ENCODE results near the gene SPEN. TPM values are rescaled to one million over a fixed set of nuclear protein-coding genes. Genes with fewer than 3 reads are reported as not detected.

Gene SPEN
- total and polyA plus RNA-seq, 9 of the 15 experiments (the other 6 are each of a cell fraction or from before 2014, with no cell fraction given) = 5.7 to 87.5 (median 27.2) TPM

DNA sequence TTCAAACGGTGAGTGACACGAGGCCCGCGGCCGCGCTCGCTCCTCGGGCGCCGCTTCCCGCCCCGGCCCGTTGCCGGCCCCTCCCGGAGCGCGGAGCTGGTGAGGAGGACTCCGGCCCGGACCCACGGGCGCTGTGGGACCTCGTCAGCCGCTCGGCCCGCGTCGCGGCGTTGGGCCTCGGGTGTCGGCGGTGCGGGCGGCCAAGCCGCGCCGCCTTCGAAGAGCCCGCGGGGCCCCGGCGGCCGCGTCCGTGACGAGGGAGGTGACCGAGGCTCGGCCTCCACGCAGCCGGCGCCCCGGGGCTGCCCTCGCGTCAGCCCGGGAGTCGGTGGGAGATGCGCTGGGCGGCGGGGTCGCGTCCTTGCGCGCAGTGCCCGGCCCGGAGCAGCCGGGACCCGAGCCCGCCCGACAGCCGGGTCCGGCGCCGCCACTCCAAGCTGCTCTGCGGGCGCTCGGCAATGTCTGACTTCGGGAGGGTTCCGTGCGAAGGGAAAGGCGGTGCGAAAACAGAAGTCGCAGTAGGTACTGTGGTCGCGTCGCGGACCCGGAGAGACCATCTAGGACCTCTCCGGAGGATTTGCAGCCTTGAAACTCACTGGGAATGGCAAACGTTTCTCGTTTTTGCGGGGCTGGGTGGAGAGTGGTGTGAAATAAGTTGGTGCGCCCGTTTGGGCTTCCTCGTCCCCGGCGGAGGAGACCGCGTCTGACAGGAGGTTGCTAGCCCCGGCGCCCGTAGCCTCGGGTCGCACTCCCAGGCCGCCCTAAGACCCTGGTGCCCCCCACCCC lies 829 bp downstream of the SPEN start (continued):
- TF ChIP-seq, protein P1, sequence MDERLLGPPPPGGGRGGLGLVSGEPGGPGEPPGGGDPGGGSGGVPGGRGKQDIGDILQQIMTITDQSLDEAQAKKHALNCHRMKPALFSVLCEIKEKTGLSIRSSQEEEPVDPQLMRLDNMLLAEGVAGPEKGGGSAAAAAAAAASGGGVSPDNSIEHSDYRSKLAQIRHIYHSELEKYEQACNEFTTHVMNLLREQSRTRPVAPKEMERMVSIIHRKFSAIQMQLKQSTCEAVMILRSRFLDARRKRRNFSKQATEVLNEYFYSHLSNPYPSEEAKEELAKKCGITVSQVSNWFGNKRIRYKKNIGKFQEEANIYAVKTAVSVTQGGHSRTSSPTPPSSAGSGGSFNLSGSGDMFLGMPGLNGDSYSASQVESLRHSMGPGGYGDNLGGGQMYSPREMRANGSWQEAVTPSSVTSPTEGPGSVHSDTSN (CRISPR knock-in tag; IDR thresholded peaks at IDR 0.05; ENCODE audit: low read depth) = no peak
- TF ChIP-seq, protein P1 (tag; conservative IDR thresholded peaks at IDR 0.05; ENCODE audit: low read depth) = no peak
- TF ChIP-seq ZNF740 (CRISPR knock-in tag; IDR thresholded peaks at IDR 0.05) = no peak
- TF ChIP-seq ZNF740 (tag; IDR thresholded peaks at IDR 0.05) = peak in 1 of 2 experiments; percentile 52; a peak in 1 of 4 replicates
- TF ChIP-seq TCF3 (CRISPR knock-in tag; IDR thresholded peaks at IDR 0.05) = no peak
- TF ChIP-seq, protein P2, sequence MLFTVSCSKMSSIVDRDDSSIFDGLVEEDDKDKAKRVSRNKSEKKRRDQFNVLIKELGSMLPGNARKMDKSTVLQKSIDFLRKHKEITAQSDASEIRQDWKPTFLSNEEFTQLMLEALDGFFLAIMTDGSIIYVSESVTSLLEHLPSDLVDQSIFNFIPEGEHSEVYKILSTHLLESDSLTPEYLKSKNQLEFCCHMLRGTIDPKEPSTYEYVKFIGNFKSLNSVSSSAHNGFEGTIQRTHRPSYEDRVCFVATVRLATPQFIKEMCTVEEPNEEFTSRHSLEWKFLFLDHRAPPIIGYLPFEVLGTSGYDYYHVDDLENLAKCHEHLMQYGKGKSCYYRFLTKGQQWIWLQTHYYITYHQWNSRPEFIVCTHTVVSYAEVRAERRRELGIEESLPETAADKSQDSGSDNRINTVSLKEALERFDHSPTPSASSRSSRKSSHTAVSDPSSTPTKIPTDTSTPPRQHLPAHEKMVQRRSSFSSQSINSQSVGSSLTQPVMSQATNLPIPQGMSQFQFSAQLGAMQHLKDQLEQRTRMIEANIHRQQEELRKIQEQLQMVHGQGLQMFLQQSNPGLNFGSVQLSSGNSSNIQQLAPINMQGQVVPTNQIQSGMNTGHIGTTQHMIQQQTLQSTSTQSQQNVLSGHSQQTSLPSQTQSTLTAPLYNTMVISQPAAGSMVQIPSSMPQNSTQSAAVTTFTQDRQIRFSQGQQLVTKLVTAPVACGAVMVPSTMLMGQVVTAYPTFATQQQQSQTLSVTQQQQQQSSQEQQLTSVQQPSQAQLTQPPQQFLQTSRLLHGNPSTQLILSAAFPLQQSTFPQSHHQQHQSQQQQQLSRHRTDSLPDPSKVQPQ (CRISPR knock-in tag; IDR thresholded peaks at IDR 0.05; ENCODE audit: borderline replicate concordance) = no peak
- TF ChIP-seq CREM (IDR thresholded peaks at IDR 0.05; ENCODE audit: low read depth) = no peak
- TF ChIP-seq E2F3 (CRISPR knock-in tag; IDR thresholded peaks at IDR 0.05) = 0 out of 2 replicates have a peak, but pooled peaks have one; percentile 22
- TF ChIP-seq, protein P3, sequence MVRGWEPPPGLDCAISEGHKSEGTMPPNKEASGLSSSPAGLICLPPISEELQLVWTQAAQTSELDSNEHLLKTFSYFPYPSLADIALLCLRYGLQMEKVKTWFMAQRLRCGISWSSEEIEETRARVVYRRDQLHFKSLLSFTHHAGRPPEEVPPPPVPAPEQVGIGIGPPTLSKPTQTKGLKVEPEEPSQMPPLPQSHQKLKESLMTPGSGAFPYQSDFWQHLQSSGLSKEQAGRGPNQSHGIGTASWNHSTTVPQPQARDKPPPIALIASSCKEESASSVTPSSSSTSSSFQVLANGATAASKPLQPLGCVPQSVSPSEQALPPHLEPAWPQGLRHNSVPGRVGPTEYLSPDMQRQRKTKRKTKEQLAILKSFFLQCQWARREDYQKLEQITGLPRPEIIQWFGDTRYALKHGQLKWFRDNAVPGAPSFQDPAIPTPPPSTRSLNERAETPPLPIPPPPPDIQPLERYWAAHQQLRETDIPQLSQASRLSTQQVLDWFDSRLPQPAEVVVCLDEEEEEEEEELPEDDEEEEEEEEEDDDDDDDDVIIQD (CRISPR knock-in tag; IDR thresholded peaks at IDR 0.05) = no peak
- TF ChIP-seq SIRT6 (IDR thresholded peaks at IDR 0.05; ENCODE audit: low read depth, low read length) = no peak
- TF ChIP-seq SAP30 (IDR thresholded peaks at IDR 0.05; ENCODE audit: borderline replicate concordance, insufficient read depth, low read depth, low read length, poor library complexity, severe bottlenecking) = no peak
- TF ChIP-seq, protein P4, sequence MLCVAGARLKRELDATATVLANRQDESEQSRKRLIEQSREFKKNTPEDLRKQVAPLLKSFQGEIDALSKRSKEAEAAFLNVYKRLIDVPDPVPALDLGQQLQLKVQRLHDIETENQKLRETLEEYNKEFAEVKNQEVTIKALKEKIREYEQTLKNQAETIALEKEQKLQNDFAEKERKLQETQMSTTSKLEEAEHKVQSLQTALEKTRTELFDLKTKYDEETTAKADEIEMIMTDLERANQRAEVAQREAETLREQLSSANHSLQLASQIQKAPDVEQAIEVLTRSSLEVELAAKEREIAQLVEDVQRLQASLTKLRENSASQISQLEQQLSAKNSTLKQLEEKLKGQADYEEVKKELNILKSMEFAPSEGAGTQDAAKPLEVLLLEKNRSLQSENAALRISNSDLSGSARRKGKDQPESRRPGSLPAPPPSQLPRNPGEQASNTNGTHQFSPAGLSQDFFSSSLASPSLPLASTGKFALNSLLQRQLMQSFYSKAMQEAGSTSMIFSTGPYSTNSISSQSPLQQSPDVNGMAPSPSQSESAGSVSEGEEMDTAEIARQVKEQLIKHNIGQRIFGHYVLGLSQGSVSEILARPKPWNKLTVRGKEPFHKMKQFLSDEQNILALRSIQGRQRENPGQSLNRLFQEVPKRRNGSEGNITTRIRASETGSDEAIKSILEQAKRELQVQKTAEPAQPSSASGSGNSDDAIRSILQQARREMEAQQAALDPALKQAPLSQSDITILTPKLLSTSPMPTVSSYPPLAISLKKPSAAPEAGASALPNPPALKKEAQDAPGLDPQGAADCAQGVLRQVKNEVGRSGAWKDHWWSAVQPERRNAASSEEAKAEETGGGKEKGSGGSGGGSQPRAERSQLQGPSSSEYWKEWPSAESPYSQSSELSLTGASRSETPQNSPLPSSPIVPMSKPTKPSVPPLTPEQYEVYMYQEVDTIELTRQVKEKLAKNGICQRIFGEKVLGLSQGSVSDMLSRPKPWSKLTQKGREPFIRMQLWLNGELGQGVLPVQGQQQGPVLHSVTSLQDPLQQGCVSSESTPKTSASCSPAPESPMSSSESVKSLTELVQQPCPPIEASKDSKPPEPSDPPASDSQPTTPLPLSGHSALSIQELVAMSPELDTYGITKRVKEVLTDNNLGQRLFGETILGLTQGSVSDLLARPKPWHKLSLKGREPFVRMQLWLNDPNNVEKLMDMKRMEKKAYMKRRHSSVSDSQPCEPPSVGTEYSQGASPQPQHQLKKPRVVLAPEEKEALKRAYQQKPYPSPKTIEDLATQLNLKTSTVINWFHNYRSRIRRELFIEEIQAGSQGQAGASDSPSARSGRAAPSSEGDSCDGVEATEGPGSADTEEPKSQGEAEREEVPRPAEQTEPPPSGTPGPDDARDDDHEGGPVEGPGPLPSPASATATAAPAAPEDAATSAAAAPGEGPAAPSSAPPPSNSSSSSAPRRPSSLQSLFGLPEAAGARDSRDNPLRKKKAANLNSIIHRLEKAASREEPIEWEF (CRISPR knock-in tag; IDR thresholded peaks at IDR 0.05) = no peak

All from K562 (cell line).